HEK293T (cell line): ENCODE results near the gene USF1.

ENCODE experiments used
- BHLHE40 ChIP-seq: fragments of 450-650 bp; IDR thresholded peaks from 2 replicates; pipeline ENCODE4 v1.6.1; 2016; ENCODE audit warnings: mild to moderate bottlenecking, moderate library complexity, borderline replicate concordance
- CTBP1 ChIP-seq: fragments of 450-650 bp; IDR thresholded peaks from 2 replicates; pipeline ENCODE4 v1.6.1; 2016; ENCODE audit warnings: borderline replicate concordance
- ELF4 ChIP-seq: fragments of 450-650 bp; IDR thresholded peaks from 2 replicates; pipeline ENCODE4 v1.6.1; 2017; ENCODE audit warnings: antibody characterized with exemption
- FOXK2 ChIP-seq: fragments of 450-650 bp; IDR thresholded peaks from 2 replicates; pipeline ENCODE4 v1.6.1; 2016; ENCODE audit warnings: mild to moderate bottlenecking
- FOXM1 ChIP-seq: fragments of 450-650 bp; IDR thresholded peaks from 2 replicates; pipeline ENCODE4 v1.6.1; 2017; ENCODE audit warnings: mild to moderate bottlenecking, borderline replicate concordance
- L3MBTL2 ChIP-seq: fragments of 450-650 bp; conservative IDR thresholded peaks from 2 replicates; pipeline ENCODE4 v1.6.1; 2016; ENCODE audit warnings: mild to moderate bottlenecking
- LEF1 ChIP-seq: fragments of 450-650 bp; IDR thresholded peaks from 2 replicates; pipeline ENCODE4 v1.6.1; 2017; ENCODE audit warnings: mild to moderate bottlenecking, borderline replicate concordance
- NFRKB ChIP-seq: fragments of 450-650 bp; IDR thresholded peaks from 2 replicates; pipeline ENCODE4 v1.6.1; 2016; ENCODE audit warnings: mild to moderate bottlenecking, moderate library complexity
- SP1 ChIP-seq: fragments of 450-650 bp; IDR thresholded peaks from 2 replicates; pipeline ENCODE4 v1.6.1; 2017
- TF ChIP-seq, protein P1 (sequence below): fragments of 450-650 bp; IDR thresholded peaks from 2 replicates; pipeline ENCODE4 v1.6.1; 2016

DNA sequence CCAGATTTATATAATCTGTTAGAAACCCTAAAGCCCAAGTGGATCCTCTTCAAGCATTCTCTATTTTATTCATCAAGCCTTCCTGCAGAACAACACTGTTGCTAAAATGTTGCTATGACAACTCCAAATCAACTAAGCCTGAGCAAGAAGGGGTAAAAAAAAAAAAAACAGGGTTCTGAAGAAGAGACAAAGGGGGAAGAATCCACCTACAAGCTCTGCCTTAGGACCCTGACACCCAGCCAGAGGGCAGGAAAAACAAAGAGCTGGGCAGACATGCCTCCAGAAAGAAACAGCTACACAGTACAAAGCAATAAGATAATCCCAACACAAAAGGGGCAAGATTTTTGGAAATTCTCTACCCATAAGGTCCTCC, 1.3 kb downstream of the USF1 start:
- no peak for TF ChIP-seq CTBP1
- no peak for TF ChIP-seq BHLHE40
- TF ChIP-seq L3MBTL2: no peak
- no peak for TF ChIP-seq ELF4
- TF ChIP-seq, protein P1, sequence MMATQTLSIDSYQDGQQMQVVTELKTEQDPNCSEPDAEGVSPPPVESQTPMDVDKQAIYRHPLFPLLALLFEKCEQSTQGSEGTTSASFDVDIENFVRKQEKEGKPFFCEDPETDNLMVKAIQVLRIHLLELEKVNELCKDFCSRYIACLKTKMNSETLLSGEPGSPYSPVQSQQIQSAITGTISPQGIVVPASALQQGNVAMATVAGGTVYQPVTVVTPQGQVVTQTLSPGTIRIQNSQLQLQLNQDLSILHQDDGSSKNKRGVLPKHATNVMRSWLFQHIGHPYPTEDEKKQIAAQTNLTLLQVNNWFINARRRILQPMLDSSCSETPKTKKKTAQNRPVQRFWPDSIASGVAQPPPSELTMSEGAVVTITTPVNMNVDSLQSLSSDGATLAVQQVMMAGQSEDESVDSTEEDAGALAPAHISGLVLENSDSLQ: no peak
- TF ChIP-seq FOXK2: no peak
- no peak for TF ChIP-seq LEF1
- no peak for TF ChIP-seq NFRKB
- no peak for TF ChIP-seq FOXM1
- TF ChIP-seq SP1: no peak
